Liver (tissue), 9 donors: Measurements from ENCODE around the gene ORMDL3. TPM values are rescaled to one million over a fixed set of nuclear protein-coding genes. Genes with fewer than 3 reads are reported as not detected.

Experiments used
- DNase-seq: peaks from one replicate; pipeline ENCODE4 v3.0.0-alpha.2; 2017; ENCODE audit warnings: low spot score
- H3K27ac ChIP-seq, 2 donors: one replicate each; pipeline ENCODE4 v1.7.0; 2013; ENCODE audit warnings: inconsistent platforms in 2 of 2, low read length in 2 of 2, control low read depth in 1 of 2, low read depth in 1 of 2, mild to moderate bottlenecking in 1 of 2
- H3K27me3 ChIP-seq, 4 donors: one replicate each; pipeline versions ENCODE4 v1.6.1 to v1.7.0; 2013; ENCODE audit warnings: low read length in 3 of 4, inconsistent platforms in 1 of 4, mild to moderate bottlenecking in 1 of 4, moderate library complexity in 1 of 4; ENCODE audit not compliant: control insufficient read depth in 4 of 4, insufficient read depth in 4 of 4
- H3K36me3 ChIP-seq, 4 donors: one replicate each; pipeline versions ENCODE4 v1.6.1 to v1.7.0; 2013; ENCODE audit warnings: low read length in 3 of 4, mild to moderate bottlenecking in 3 of 4, low read depth in 1 of 4, moderate library complexity in 1 of 4; ENCODE audit not compliant: control insufficient read depth in 4 of 4, insufficient read depth in 3 of 4
- H3K4me1 ChIP-seq, 4 donors: one replicate each; pipeline versions ENCODE4 v1.6.1 to v1.7.0; 2013; ENCODE audit warnings: low read length in 3 of 4, mild to moderate bottlenecking in 3 of 4, moderate library complexity in 1 of 4; ENCODE audit not compliant: control insufficient read depth in 4 of 4, insufficient read depth in 4 of 4
- H3K4me3 ChIP-seq, 3 donors: one replicate each; pipeline versions ENCODE4 v1.6.1 to v1.7.0; 2013; ENCODE audit warnings: low read length in 3 of 3, control low read depth in 1 of 3, low read depth in 1 of 3, mild to moderate bottlenecking in 1 of 3
- H3K9ac ChIP-seq, 2 donors: one replicate each; pipeline ENCODE4 v1.7.0; 2013; ENCODE audit warnings: low read length in 2 of 2, mild to moderate bottlenecking in 2 of 2, moderate library complexity in 2 of 2, control low read depth in 1 of 2, low read depth in 1 of 2
- H3K9me3 ChIP-seq, 4 donors: one replicate each; pipeline versions ENCODE4 v1.6.1 to v1.7.0; 2013; ENCODE audit warnings: low read length in 3 of 4; ENCODE audit not compliant: control insufficient read depth in 4 of 4
- ATF3 ChIP-seq: IDR thresholded peaks from 2 replicates; pipeline ENCODE4 v1.6.1; 2016; ENCODE audit warnings: antibody characterized with exemption
- EGR1 ChIP-seq, 2 donors: IDR thresholded peaks; 2 replicates each; pipeline ENCODE4 v1.6.1; 2016 to 2018; ENCODE audit warnings: antibody characterized with exemption in 2 of 2, low read depth in 2 of 2
- FOXA2 ChIP-seq: IDR thresholded peaks from 2 replicates; pipeline ENCODE4 v1.6.1; 2016; ENCODE audit warnings: antibody characterized with exemption
- GABPA ChIP-seq, 2 donors: IDR thresholded peaks in 1 of 2; conservative IDR thresholded peaks in 1 of 2; 2 replicates each; pipeline ENCODE4 v1.6.1; 2016; ENCODE audit warnings: antibody characterized with exemption in 2 of 2, mild to moderate bottlenecking in 1 of 2, moderate library complexity in 1 of 2
- HNF4A ChIP-seq, 2 donors: conservative IDR thresholded peaks; 2 replicates each; pipeline ENCODE4 v1.6.1; 2016; ENCODE audit warnings: antibody characterized with exemption in 2 of 2, mild to moderate bottlenecking in 2 of 2
- MAX ChIP-seq: IDR thresholded peaks from 2 replicates; pipeline ENCODE4 v1.6.1; 2016; ENCODE audit warnings: antibody characterized with exemption
- RAD21 ChIP-seq, 2 donors: IDR thresholded peaks; 2 replicates each; pipeline ENCODE4 v1.6.1; 2016; ENCODE audit warnings: antibody characterized with exemption in 2 of 2, mild to moderate bottlenecking in 2 of 2
- RXRA ChIP-seq, 2 donors: IDR thresholded peaks; 2 replicates each; pipeline ENCODE4 v1.6.1; 2017 to 2018; ENCODE audit warnings: antibody characterized with exemption in 2 of 2, mild to moderate bottlenecking in 1 of 2
- TAF1 ChIP-seq: conservative IDR thresholded peaks from 2 replicates; pipeline ENCODE4 v1.6.1; 2016; ENCODE audit warnings: antibody characterized with exemption, mild to moderate bottlenecking
- YY1 ChIP-seq: IDR thresholded peaks from 2 replicates; pipeline ENCODE4 v1.6.1; 2016; ENCODE audit warnings: antibody characterized with exemption, mild to moderate bottlenecking
- ZBTB33 ChIP-seq: IDR thresholded peaks from 2 replicates; pipeline ENCODE4 v1.6.1; 2016; ENCODE audit warnings: antibody characterized with exemption
- WGBS: extraction: QIAGEN DNeasy Blood & Tissue Kit; methylation state at CpG from one replicate; pipeline ENCODE4 v1.1.7; 2013; 5-methylcytosine and 5-hydroxymethylcytosine counted together
- polyA plus RNA-seq, 2 donors: library from polyadenylated mRNA; stranded (reverse) in 1 of 2; unstranded in 1 of 2; fragments of 200-250 nt in 1 of 2; fragments of >200 nt in 1 of 2; fragmentation: Nextera tagmentation in 1 of 2; extraction: Ambion mirVana in 1 of 2; gene quantifications; one replicate each; pipeline versions ENCODE4 v1.2.1 to v1.2.3, GENCODE V29; 2013 to 2015
- total RNA-seq, 2 donors: library from RNA; depleted of rRNA; stranded (reverse); fragments of >200 nt; gene quantifications; one replicate each; pipeline ENCODE4 v1.2.3, GENCODE V29; 2014
- TF ChIP-seq, protein P1 (sequence below): fragments of 150-350 bp; IDR thresholded peaks from 2 replicates; pipeline ENCODE4 v1.5.1; 2017; ENCODE audit warnings: improper control_type of control experiment, low read depth, low read length; ENCODE audit not compliant: missing input control
- donor health status: healthy.
- donor health status: healthy.
- donor health status: healthy.
- donor health status: healthy.
- donor health status: healthy.

Gene ORMDL3
- total and polyA plus RNA-seq, 4 donors = 71.0 to 141 (median 125) TPM

DNA sequence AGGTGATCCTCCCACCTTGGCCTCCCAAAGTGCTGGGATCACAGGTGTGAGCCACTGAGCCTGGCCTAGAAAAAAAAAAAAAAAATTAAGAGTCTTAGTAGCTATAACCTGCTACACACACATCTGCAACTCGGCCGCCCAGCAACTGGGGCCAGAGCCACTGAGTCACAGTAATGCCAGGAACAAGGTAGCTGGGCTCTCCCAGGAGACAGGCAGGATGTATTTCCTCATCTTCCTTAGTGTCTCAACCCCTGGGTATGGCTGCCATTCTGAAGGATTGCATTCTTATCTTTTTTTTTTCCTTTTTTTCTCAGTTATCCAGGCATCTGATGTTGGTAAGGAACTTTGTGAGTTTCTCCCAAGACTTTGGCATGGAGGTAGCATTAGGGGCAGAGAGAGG, 46.1 kb upstream of the ORMDL3 start:
- TF ChIP-seq GABPA (IDR thresholded peaks at IDR 0.05 in 1 of 2, conservative IDR thresholded peaks at IDR 0.05 in 1 of 2) (no peak), RAD21 (IDR thresholded peaks at IDR 0.05) (no peak), FOXA2 (no peak), MAX (no peak), TAF1 (no peak), ZBTB33 (no peak)
- TF ChIP-seq, protein P1, sequence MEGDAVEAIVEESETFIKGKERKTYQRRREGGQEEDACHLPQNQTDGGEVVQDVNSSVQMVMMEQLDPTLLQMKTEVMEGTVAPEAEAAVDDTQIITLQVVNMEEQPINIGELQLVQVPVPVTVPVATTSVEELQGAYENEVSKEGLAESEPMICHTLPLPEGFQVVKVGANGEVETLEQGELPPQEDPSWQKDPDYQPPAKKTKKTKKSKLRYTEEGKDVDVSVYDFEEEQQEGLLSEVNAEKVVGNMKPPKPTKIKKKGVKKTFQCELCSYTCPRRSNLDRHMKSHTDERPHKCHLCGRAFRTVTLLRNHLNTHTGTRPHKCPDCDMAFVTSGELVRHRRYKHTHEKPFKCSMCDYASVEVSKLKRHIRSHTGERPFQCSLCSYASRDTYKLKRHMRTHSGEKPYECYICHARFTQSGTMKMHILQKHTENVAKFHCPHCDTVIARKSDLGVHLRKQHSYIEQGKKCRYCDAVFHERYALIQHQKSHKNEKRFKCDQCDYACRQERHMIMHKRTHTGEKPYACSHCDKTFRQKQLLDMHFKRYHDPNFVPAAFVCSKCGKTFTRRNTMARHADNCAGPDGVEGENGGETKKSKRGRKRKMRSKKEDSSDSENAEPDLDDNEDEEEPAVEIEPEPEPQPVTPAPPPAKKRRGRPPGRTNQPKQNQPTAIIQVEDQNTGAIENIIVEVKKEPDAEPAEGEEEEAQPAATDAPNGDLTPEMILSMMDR = no peak
- no peak overlapping the region for H3K9ac ChIP-seq
- 93% methylated on average over 2 of the region's 2 CpGs for WGBS
- no peaks in the 10 kb centered on the region for H3K36me3 ChIP-seq
- H3K4me3 ChIP-seq = no peak overlapping the region
- no peak for DNase-seq
- no peaks in the 10 kb centered on the region for H3K27me3 ChIP-seq
- no peaks in the 10 kb centered on the region for H3K4me1 ChIP-seq
- H3K27ac ChIP-seq = no peak overlapping the region
- H3K9me3 ChIP-seq = no peaks in the 10 kb centered on the region

DNA sequence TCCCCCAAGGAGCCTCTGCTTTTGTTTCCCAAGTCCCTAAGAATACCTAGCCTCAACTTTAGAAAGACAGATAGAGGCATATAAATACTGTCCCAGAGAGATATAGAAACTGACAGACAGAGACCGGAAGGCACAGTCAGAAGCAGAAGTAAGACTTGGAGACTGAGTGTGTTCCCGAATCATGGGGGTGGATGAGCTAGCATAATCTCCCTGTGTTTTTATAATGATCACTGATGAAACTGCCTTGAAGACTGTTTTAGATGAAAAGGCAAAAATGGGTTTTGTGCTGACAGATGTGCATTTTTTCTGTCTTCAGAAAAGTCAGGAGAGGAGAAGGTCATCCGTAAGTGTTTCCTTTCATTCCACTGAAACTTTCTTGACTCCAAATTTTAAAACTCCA, 44.9 kb upstream of the ORMDL3 start:
- DNase-seq = no peak
- Histone ChIP-seq H3K27me3 (no peaks in the 10 kb centered on the region), H3K4me3 (no peak overlapping the region), H3K9me3 (no peaks in the 10 kb centered on the region), H3K27ac (no peak overlapping the region), H3K9ac (no peak overlapping the region), H3K36me3 (no peaks in the 10 kb centered on the region), H3K4me1 (no peaks in the 10 kb centered on the region)
- no peak for TF ChIP-seq HNF4A (conservative IDR thresholded peaks at IDR 0.05)
- TF ChIP-seq FOXA2 = no peak
- no peak for TF ChIP-seq MAX
- TF ChIP-seq RXRA (IDR thresholded peaks at IDR 0.05) = no peak
- TF ChIP-seq YY1 = no peak
- no peak for TF ChIP-seq ATF3
- 58% methylated on average over 3 of the region's 3 CpGs for WGBS

GRCh38 chr17:39971076-39971603, 43.7 kb upstream of the ORMDL3 start:
- no peak overlapping the region for H3K9ac ChIP-seq
- H3K4me1 ChIP-seq = no peaks in the 10 kb centered on the region
- WGBS = 92% methylated on average over 4 of the region's 4 CpGs
- no peaks in the 10 kb centered on the region for H3K9me3 ChIP-seq
- H3K4me3 ChIP-seq = no peak overlapping the region
- no peak for DNase-seq
- no peaks in the 10 kb centered on the region for H3K27me3 ChIP-seq
- no peaks in the 10 kb centered on the region for H3K36me3 ChIP-seq
- no peak for TF ChIP-seq GABPA (IDR thresholded peaks at IDR 0.05 in 1 of 2, conservative IDR thresholded peaks at IDR 0.05 in 1 of 2)
- no peak for TF ChIP-seq YY1
- no peak for TF ChIP-seq TAF1
- TF ChIP-seq RAD21 (IDR thresholded peaks at IDR 0.05) = no peak
- TF ChIP-seq EGR1 (IDR thresholded peaks at IDR 0.05; ENCODE audit: low read depth in 2 of 2) = no peak
- TF ChIP-seq FOXA2 = no peak
- TF ChIP-seq MAX = no peak
- TF ChIP-seq HNF4A (conservative IDR thresholded peaks at IDR 0.05) = no peak
- TF ChIP-seq ZBTB33 = no peak
- no peak for TF ChIP-seq ATF3
- no peak overlapping the region for H3K27ac ChIP-seq
